Right atrium auricular region (tissue), 2 donors: ENCODE results near the gene CSF1R. TPM values are rescaled to one million over a fixed set of nuclear protein-coding genes. Genes with fewer than 3 reads are reported as not detected.
A peak's percentile ranks its signal among the peaks of the same experiment; 100 is the strongest.

ENCODE experiments used
- DNase-seq: peaks from one replicate; pipeline ENCODE4 v3.0.0-alpha.2; 2019; ENCODE audit warnings: low spot score
- H3K27ac ChIP-seq, 2 donors: fragments of 200-600 bp; sonication (generic); 1 replicate in 1 of 2; 2 replicates in 1 of 2; pipeline ENCODE4 v1.5.1; 2016 to 2019
- H3K27me3 ChIP-seq, 2 donors: fragments of 200-600 bp; sonication (generic); one replicate each; pipeline versions ENCODE4 v1.5.1 to v1.6.0; 2017 to 2019
- H3K36me3 ChIP-seq: fragments of 200-600 bp; sonication (generic); one replicate; pipeline ENCODE4 v1.5.1; 2016
- H3K4me1 ChIP-seq, 2 donors: fragments of 200-600 bp; sonication (generic); one replicate each; pipeline versions ENCODE4 v1.5.1 to v1.6.0; 2017 to 2019
- H3K4me3 ChIP-seq, 2 donors: fragments of 200-600 bp; sonication (generic); 1 replicate in 1 of 2; 2 replicates in 1 of 2; pipeline ENCODE4 v1.5.1; 2017 to 2019; ENCODE audit warnings: mild to moderate bottlenecking in 1 of 2, moderate library complexity in 1 of 2
- H3K9me3 ChIP-seq, 2 donors: fragments of 200-600 bp; sonication (generic); one replicate each; pipeline ENCODE4 v1.5.1; 2019
- total RNA-seq, 2 donors: library from RNA; depleted of rRNA; stranded (reverse); fragments of >200 nt; gene quantifications; one replicate each; pipeline ENCODE4 v1.1.0, GENCODE V29; 2016
- TF ChIP-seq, protein P1 (sequence below), 2 donors: fragments of 200-600 bp; sonication (generic); IDR thresholded peaks; one replicate each; pipeline ENCODE4 v1.5.1; 2019; ENCODE audit warnings: antibody characterized with exemption in 2 of 2

CSF1R gene
- total RNA-seq, 2 donors from 2014 or later, result 11.2 to 24.6 TPM

GRCh38 chr5:150131978-150132694 lies 45.8 kb upstream of the CSF1R start:
- Histone ChIP-seq H3K36me3 (peaks cover 34% of the 10 kb centered on the region), H3K4me3 (no peak overlapping the region), H3K4me1 (peaks cover 0 to 56% of the 10 kb centered on the region in 2 donors), H3K27ac (peak overlapping the region; percentile 12 to 78), H3K9me3 (no peaks in the 10 kb centered on the region), H3K27me3 (no peaks in the 10 kb centered on the region)
- no peak for DNase-seq
- TF ChIP-seq, protein P1, sequence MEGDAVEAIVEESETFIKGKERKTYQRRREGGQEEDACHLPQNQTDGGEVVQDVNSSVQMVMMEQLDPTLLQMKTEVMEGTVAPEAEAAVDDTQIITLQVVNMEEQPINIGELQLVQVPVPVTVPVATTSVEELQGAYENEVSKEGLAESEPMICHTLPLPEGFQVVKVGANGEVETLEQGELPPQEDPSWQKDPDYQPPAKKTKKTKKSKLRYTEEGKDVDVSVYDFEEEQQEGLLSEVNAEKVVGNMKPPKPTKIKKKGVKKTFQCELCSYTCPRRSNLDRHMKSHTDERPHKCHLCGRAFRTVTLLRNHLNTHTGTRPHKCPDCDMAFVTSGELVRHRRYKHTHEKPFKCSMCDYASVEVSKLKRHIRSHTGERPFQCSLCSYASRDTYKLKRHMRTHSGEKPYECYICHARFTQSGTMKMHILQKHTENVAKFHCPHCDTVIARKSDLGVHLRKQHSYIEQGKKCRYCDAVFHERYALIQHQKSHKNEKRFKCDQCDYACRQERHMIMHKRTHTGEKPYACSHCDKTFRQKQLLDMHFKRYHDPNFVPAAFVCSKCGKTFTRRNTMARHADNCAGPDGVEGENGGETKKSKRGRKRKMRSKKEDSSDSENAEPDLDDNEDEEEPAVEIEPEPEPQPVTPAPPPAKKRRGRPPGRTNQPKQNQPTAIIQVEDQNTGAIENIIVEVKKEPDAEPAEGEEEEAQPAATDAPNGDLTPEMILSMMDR (IDR thresholded peaks at IDR 0.05), result no peak

DNA sequence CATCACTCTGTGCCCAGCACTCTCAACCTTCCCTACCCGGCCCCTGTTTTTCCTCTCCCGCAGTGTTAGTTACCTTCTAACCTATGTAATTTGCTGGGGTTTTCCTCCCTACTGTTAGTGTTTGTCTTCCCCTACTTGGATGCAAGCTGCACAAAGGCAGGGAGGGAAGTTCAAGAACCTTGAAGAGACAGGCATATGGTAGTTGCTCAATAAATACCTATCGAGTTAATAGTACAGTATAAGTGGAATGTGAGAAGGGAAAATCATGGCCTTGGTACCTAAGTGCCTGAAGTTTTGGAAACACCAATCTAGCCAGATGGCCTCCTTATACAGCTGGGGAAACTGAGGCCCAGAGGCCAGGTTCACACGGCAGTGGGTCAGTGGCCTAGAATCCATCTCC lies 45.1 kb upstream of the CSF1R start:
- no peaks in the 10 kb centered on the region for H3K9me3 ChIP-seq
- TF ChIP-seq, protein P1 (IDR thresholded peaks at IDR 0.05), result no peak
- peak overlapping the region; percentile 12 to 78 for H3K27ac ChIP-seq
- peaks cover 0 to 49% of the 10 kb centered on the region in 2 donors for H3K4me1 ChIP-seq
- H3K27me3 ChIP-seq, result no peaks in the 10 kb centered on the region
- H3K36me3 ChIP-seq, result peaks cover 34% of the 10 kb centered on the region
- DNase-seq, result no peak
- H3K4me3 ChIP-seq, result no peak overlapping the region

DNA sequence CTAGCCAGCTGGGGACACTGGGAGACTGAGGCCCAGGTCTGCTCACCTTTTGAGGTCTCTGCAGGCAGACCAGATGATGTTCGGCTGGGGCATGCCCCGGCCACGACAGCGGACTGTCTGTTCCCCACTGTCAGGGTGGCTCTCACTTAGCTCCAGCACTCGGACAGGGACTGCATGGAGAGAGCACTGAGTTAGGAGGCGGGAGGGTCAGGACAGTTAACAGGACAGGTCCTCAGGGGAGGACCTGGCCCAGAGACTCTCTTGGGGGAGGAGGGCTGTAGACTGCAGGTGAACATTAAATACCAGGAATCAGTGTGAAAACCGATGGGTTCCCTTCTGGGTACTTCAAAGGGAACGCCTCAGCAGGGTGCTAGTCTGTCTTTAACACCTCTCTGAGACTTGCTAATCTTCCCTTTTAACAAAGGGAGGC lies 44.2 kb upstream of the CSF1R start:
- H3K4me3 ChIP-seq, result no peak overlapping the region
- no peaks in the 10 kb centered on the region for H3K9me3 ChIP-seq
- TF ChIP-seq, protein P1 (IDR thresholded peaks at IDR 0.05), result no peak
- H3K27ac ChIP-seq, result peak overlapping the region; percentile 3 to 33
- no peak for DNase-seq
- H3K36me3 ChIP-seq, result peaks cover 34% of the 10 kb centered on the region
- H3K4me1 ChIP-seq, result peaks cover 0 to 40% of the 10 kb centered on the region in 2 donors
- no peaks in the 10 kb centered on the region for H3K27me3 ChIP-seq

DNA sequence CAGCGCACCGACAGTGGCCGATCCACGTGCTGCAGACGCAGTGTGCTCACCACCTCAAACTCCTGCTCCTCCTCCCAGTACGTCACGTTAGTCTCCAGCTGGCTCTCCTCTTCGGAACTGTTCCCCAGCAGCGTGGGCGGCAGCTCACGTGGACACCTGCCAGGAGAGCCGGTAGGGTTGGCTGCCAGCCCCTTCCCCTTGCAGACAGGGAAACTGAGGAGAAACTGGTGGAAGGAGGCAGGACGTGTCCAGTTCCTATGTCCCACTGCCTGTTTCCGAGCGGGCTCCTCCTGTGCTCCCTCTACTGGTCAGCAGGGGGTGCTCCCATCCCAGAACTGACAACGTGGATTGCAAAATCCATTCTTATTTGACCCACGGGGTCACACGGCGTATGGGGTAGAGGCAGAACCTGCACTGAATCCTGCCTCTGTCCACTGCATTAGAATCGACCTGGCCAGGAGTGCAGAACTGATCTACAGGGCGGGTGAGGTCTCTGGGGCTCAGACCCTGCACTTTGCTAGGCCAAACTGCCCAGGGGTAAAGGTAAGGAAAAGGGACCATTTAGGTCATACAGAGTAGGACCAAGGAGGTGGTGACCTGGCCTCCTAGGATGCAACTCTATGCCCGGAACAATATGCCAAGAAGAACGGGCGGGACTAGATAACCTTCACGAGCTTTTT lies 43.6 kb upstream of the CSF1R start:
- peak overlapping the region in 1 of 2 donors; percentile 25 for H3K4me3 ChIP-seq
- H3K9me3 ChIP-seq, result no peaks in the 10 kb centered on the region
- no peaks in the 10 kb centered on the region for H3K27me3 ChIP-seq
- peak overlapping the region; percentile 3 to 33 for H3K27ac ChIP-seq
- DNase-seq, result peak; percentile 85
- TF ChIP-seq, protein P1 (IDR thresholded peaks at IDR 0.05), result peak; percentile 90 to 92
- H3K36me3 ChIP-seq, result peaks cover 37% of the 10 kb centered on the region
- H3K4me1 ChIP-seq, result peaks cover 0 to 36% of the 10 kb centered on the region in 2 donors

DNA sequence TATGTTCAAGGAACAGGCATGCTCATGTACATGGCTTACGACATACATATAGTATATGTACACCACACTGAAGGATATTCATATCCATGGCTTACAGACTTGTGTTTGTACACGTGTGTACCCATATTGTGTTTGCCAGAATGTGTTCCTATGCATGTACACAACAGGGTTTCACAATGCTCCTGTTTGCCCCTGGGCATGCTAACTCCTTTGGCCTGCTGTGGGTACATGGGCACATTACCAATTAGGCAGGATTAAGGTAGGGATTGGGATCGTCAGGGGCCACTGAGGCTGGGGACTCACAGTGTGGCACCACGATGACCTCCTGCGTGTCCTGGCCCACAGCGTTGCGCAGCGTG lies 43.1 kb upstream of the CSF1R start:
- Histone ChIP-seq H3K27ac (peak overlapping the region in 1 of 2 donors; percentile 33), H3K4me1 (peaks cover 0 to 36% of the 10 kb centered on the region in 2 donors), H3K4me3 (peak overlapping the region in 1 of 2 donors; percentile 25), H3K36me3 (peaks cover 39% of the 10 kb centered on the region), H3K9me3 (no peaks in the 10 kb centered on the region), H3K27me3 (no peaks in the 10 kb centered on the region)
- DNase-seq, result no peak
- TF ChIP-seq, protein P1 (IDR thresholded peaks at IDR 0.05), result no peak
